Body of pancreas (tissue), 4 donors: ENCODE results near the gene CDKL1. TPM values are rescaled to one million over a fixed set of nuclear protein-coding genes. Genes with fewer than 3 reads are reported as not detected.

Source experiments
- ATAC-seq: fragments of 150-250 bp; one replicate; pipeline ENCODE4 v1.9.1; 2016
- DNase-seq, 4 donors: peaks; one replicate each; pipeline ENCODE4 v3.0.0-alpha.2; 2019
- H3K27ac ChIP-seq, 4 donors: fragments of 200-600 bp; sonication (generic); 1 replicate in 3 of 4; 2 replicates in 1 of 4; pipeline versions ENCODE4 v1.5.1 to v1.6.1; 2016 to 2019; ENCODE audit warnings: mild to moderate bottlenecking in 1 of 4, mixed read lengths in 1 of 4, moderate library complexity in 1 of 4
- H3K27me3 ChIP-seq, 2 donors: fragments of 200-600 bp; sonication (generic); one replicate each; pipeline ENCODE4 v1.6.0; 2016; ENCODE audit warnings: mild to moderate bottlenecking in 1 of 2
- H3K36me3 ChIP-seq, 2 donors: fragments of 200-600 bp; sonication (generic); replicated peaks in 1 of 2; 2 replicates each; pipeline ENCODE4 v1.5.1; 2016; ENCODE audit warnings: low read depth in 2 of 2; ENCODE audit not compliant: insufficient read depth in 1 of 2
- H3K4me1 ChIP-seq: fragments of 200-600 bp; sonication (generic); one replicate; pipeline ENCODE4 v1.6.0; 2016
- H3K4me3 ChIP-seq, 2 donors: fragments of 200-600 bp; sonication (generic); 1 replicate in 1 of 2; 2 replicates in 1 of 2; pipeline ENCODE4 v1.5.1; 2016 to 2019
- H3K9me3 ChIP-seq, 3 donors: fragments of 200-600 bp; sonication (generic); 1 replicate in 2 of 3; 2 replicates in 1 of 3; pipeline ENCODE4 v1.5.1; 2016
- POLR2A ChIP-seq, 3 donors: fragments of 450-650 bp; IDR thresholded peaks; one replicate each; pipeline ENCODE4 v1.6.1; 2016; ENCODE audit warnings: antibody characterized with exemption in 3 of 3, mild to moderate bottlenecking in 2 of 3
- WGBS, 2 donors: methylation state at CpG; one replicate each; pipeline ENCODE4 v1.1.5; 2017; 5-methylcytosine and 5-hydroxymethylcytosine counted together
- intact Hi-C: fragments of 100-400 bp; cut with DNase I; formaldehyde crosslinking; loops from one replicate; pipeline ENCODE4 v1.15.1; 2023
- total RNA-seq, 2 donors: library from RNA; depleted of rRNA; stranded (reverse); fragments of >200 nt; gene quantifications; one replicate each; pipeline ENCODE4 v1.1.0, GENCODE V29; 2016
- TF ChIP-seq, protein P1 (sequence below), 7 experiments: fragments of 450-650 bp in 4 of 7; fragments of 200-600 bp in 3 of 7; sonication (generic) in 3 of 7; IDR thresholded peaks; one replicate each; pipeline ENCODE4 v1.5.1; 2016 to 2019; ENCODE audit warnings: antibody characterized with exemption in 7 of 7

Gene CDKL1
- total RNA-seq, 2 donors from 2014 or later, result 6.2 to 7.3 TPM

DNA sequence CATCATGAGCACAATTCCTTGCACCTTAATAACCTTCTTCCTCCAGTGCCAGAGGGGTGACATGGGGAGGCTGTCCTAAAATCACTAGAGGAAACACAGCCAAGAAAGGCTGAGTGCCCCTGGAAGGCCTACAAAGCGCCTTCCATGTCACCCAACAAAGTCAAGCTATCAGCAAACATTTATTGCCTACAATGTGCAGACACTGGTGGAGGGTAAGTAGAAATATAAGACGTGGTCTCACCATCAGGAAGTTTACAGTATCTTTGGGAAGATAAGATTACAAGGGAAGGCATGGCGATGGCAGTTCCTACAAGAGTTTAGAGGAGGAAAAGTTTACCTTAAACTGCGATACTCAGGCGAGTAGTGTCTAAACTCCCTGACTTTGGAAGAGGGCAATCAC, 56.6 kb downstream of the CDKL1 start:
- no peak overlapping the region for H3K4me3 ChIP-seq
- no peak overlapping the region for H3K27ac ChIP-seq
- no peaks in the 10 kb centered on the region for H3K9me3 ChIP-seq
- ATAC-seq (no peak), DNase-seq (no peak)
- WGBS, 2 donors, result 81 to 83% methylated on average over 5 of the region's 5 CpGs
- no peaks in the 10 kb centered on the region for H3K36me3 ChIP-seq
- H3K27me3 ChIP-seq, result no peaks in the 10 kb centered on the region
- H3K4me1 ChIP-seq, result peaks cover 19% of the 10 kb centered on the region
- intact Hi-C loops, result no loop called here
- TF ChIP-seq, protein P1, sequence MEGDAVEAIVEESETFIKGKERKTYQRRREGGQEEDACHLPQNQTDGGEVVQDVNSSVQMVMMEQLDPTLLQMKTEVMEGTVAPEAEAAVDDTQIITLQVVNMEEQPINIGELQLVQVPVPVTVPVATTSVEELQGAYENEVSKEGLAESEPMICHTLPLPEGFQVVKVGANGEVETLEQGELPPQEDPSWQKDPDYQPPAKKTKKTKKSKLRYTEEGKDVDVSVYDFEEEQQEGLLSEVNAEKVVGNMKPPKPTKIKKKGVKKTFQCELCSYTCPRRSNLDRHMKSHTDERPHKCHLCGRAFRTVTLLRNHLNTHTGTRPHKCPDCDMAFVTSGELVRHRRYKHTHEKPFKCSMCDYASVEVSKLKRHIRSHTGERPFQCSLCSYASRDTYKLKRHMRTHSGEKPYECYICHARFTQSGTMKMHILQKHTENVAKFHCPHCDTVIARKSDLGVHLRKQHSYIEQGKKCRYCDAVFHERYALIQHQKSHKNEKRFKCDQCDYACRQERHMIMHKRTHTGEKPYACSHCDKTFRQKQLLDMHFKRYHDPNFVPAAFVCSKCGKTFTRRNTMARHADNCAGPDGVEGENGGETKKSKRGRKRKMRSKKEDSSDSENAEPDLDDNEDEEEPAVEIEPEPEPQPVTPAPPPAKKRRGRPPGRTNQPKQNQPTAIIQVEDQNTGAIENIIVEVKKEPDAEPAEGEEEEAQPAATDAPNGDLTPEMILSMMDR (IDR thresholded peaks at IDR 0.05), result no peak
- TF ChIP-seq POLR2A (IDR thresholded peaks at IDR 0.05), result no peak

DNA sequence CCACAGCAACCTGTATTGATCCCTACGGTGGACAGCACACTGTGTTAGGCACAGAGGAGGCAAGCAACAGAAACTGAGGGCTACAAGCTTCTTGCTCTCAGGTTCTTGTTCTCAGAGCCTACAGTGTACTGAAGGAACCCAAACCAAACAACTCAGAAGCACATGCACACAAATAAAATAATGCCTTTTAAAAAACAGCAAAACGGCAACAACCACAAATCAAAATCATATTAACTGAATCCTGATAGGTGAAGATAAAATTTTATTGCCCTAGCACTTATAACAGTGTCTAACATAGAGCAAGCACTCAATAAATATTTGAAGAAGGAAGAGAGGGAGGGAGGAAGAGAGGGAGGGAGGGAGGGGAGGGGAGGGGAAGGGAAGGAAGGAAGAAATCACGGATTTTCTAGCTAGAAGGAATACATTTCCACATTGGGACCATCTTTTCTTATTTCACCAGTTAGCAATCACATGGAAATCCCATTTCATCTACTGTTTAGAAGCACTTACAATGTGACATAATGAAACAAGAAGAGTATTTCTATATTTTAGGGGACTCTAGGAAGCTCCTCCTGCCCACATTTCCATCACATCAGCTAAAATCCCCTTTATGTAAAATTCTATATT, 57.4 kb downstream of the CDKL1 start:
- intact Hi-C loops, result no loop called here
- TF ChIP-seq, protein P1 (IDR thresholded peaks at IDR 0.05), result no peak
- TF ChIP-seq POLR2A (IDR thresholded peaks at IDR 0.05), result no peak
- DNase-seq, result no peak
- 27 to 38% methylated on average over 3 of the region's 3 CpGs for WGBS, 2 donors
- Histone ChIP-seq H3K9me3 (no peaks in the 10 kb centered on the region), H3K4me3 (no peak overlapping the region), H3K27ac (no peak overlapping the region), H3K27me3 (no peaks in the 10 kb centered on the region), H3K4me1 (peaks cover 25% of the 10 kb centered on the region), H3K36me3 (no peaks in the 10 kb centered on the region)
- ATAC-seq, result no peak

DNA sequence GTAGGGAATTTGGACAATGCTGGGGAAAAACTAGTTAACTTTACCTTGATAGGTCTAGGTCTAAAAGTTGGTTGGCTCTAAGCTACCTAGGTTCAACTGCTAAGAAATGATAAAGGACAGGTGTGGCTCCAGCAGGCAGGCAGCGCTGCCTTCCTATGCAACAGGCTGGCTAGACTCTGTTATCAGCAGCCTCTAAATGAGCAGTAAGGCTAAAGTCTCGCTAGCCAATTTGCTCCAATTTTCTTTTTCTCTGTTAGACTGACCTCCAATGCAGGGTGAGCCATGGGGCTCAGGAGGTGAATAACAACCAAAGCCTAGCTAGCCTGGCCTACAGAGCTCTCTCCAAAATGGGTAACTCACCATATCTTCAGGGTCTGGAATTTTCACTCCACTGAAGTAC, 58.1 kb downstream of the CDKL1 start:
- Histone ChIP-seq H3K4me1 (peaks cover 25% of the 10 kb centered on the region), H3K36me3 (no peaks in the 10 kb centered on the region), H3K27ac (no peak overlapping the region), H3K4me3 (no peak overlapping the region), H3K27me3 (no peaks in the 10 kb centered on the region), H3K9me3 (no peaks in the 10 kb centered on the region)
- WGBS, 2 donors, result 66 to 75% methylated on average over 1 to 2 of the region's 2 CpGs
- intact Hi-C loops, result no loop called here
- TF ChIP-seq POLR2A (IDR thresholded peaks at IDR 0.05), result no peak
- TF ChIP-seq, protein P1 (IDR thresholded peaks at IDR 0.05), result no peak
- no peak for ATAC-seq
- no peak for DNase-seq

DNA sequence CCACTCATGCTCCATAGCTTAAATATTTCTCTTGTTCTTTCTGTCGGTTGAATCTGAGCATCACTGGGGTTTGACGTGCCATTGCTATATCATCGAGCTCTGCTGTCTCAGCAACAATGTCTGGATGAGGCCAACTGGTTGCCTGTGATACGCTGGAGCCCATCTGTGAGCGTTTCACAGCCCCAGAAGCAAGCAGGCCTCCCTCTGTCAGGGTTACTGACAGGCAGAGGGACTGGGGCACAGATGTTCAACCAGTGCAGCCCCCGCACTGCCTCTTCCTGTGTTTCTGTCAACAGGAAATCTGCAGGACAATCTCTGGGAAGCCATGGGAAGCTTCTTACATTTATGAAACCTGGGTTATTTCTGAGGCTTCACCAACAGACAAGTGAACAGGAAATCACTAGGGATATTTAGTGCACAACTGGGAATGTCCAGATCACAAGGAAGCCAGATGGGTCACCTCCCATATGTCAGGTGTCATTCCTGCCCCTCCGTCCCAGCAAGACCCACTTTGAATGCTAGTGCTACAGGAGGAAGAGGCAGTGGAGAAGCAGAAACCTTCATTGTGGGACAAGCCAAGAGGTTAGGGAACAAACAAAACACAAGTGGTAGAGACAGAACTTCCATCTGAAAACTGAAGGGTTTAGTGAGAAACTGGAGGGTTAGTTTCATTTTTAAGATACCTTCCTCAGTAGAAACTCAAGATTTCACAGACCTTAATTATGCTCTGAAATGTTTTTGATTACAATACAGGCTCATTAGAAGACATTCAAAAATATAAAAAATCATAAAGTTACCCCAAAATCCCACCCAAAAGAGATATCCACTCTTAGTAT, 60.5 kb downstream of the CDKL1 start:
- Histone ChIP-seq H3K36me3 (no peaks in the 10 kb centered on the region), H3K4me1 (peaks cover 20% of the 10 kb centered on the region), H3K4me3 (no peak overlapping the region), H3K9me3 (no peaks in the 10 kb centered on the region), H3K27me3 (no peaks in the 10 kb centered on the region), H3K27ac (peak overlapping the region in 3 of 4 donors; percentile 63 to 74 (median 68))
- TF ChIP-seq, protein P1 (IDR thresholded peaks at IDR 0.05), result no peak
- TF ChIP-seq POLR2A (IDR thresholded peaks at IDR 0.05), result no peak
- peak in 3 of 4 donors; percentile 19 to 45 (median 26) for DNase-seq
- WGBS, 2 donors, result 58 to 62% methylated on average over 7 of the region's 7 CpGs
- intact Hi-C loops, result no loop called here
- ATAC-seq, result peak; percentile 18
